Mononuclear cell (primary cell): ENCODE data around the gene ADGRG1. TPM values are rescaled to one million over a fixed set of nuclear protein-coding genes. Genes with fewer than 3 reads are reported as not detected.

Source experiments
- H3K27me3 ChIP-seq: 2 replicates; pipeline ENCODE4 v1.6.0; 2011; ENCODE audit warnings: low read length, control low read depth; ENCODE audit not compliant: insufficient read depth
- H3K4me1 ChIP-seq: 2 replicates; pipeline ENCODE4 v1.5.1; 2011; ENCODE audit warnings: mild to moderate bottlenecking, low read length, control low read depth; ENCODE audit not compliant: insufficient read depth
- H3K4me3 ChIP-seq: 2 replicates; pipeline ENCODE4 v1.5.1; 2011; ENCODE audit warnings: mild to moderate bottlenecking, low read length, moderate library complexity
- H3K9me3 ChIP-seq: 2 replicates; pipeline ENCODE4 v1.5.1; 2011; ENCODE audit warnings: low read depth, mild to moderate bottlenecking, control low read depth, low read length
- total RNA-seq: library from RNA; depleted of rRNA; stranded (reverse); fragments of >200 nt; gene quantifications from one replicate; pipeline ENCODE4 v1.2.3, GENCODE V29; 2012

The ADGRG1 gene
- total RNA-seq, 1 donor = 12.2 TPM

- H3K9me3 ChIP-seq = no peaks in the 10 kb centered on the region
- H3K27me3 ChIP-seq = peaks cover 10% of the 10 kb centered on the region
Measured at GRCh38 chr16:57634171-57634570, 5.7 kb downstream of the ADGRG1 start.

GRCh38 chr16:57635266-57636097 lies 7.1 kb downstream of the ADGRG1 start:
- Histone ChIP-seq H3K4me3 (no peak overlapping the region), H3K27me3 (peaks cover under 1% of the 10 kb centered on the region), H3K9me3 (no peaks in the 10 kb centered on the region), H3K4me1 (no peaks in the 10 kb centered on the region)

More at GRCh38 chr16:57634171-57634570, 5.7 kb downstream of the ADGRG1 start:
- no peak overlapping the region for H3K4me3 ChIP-seq
- H3K4me1 ChIP-seq = no peaks in the 10 kb centered on the region

- no peaks in the 10 kb centered on the region for H3K27me3 ChIP-seq
- H3K4me1 ChIP-seq = no peaks in the 10 kb centered on the region
- no peaks in the 10 kb centered on the region for H3K9me3 ChIP-seq
- no peak overlapping the region for H3K4me3 ChIP-seq
Measured at GRCh38 chr16:57636184-57636583, 7.8 kb downstream of the ADGRG1 start.

- Histone ChIP-seq H3K27me3 (no peaks in the 10 kb centered on the region), H3K4me3 (no peak overlapping the region), H3K9me3 (no peaks in the 10 kb centered on the region), H3K4me1 (no peaks in the 10 kb centered on the region)
Measured at GRCh38 chr16:57637020-57637419, 8.6 kb downstream of the ADGRG1 start.

- Histone ChIP-seq H3K4me1 (no peaks in the 10 kb centered on the region), H3K27me3 (no peaks in the 10 kb centered on the region), H3K9me3 (no peaks in the 10 kb centered on the region), H3K4me3 (no peak overlapping the region)
Measured at GRCh38 chr16:57637424-57637823, 9.0 kb downstream of the ADGRG1 start.

GRCh38 chr16:57637965-57638364 lies 9.5 kb downstream of the ADGRG1 start:
- no peak overlapping the region for H3K4me3 ChIP-seq
- no peaks in the 10 kb centered on the region for H3K9me3 ChIP-seq
- no peaks in the 10 kb centered on the region for H3K27me3 ChIP-seq
- H3K4me1 ChIP-seq = no peaks in the 10 kb centered on the region

- no peak overlapping the region for H3K4me3 ChIP-seq
- no peaks in the 10 kb centered on the region for H3K9me3 ChIP-seq
- H3K27me3 ChIP-seq = no peaks in the 10 kb centered on the region
- no peaks in the 10 kb centered on the region for H3K4me1 ChIP-seq
Measured at GRCh38 chr16:57638381-57638780, 10.0 kb downstream of the ADGRG1 start.

GRCh38 chr16:57639172-57639887 lies 10.9 kb downstream of the ADGRG1 start:
- Histone ChIP-seq H3K9me3 (no peaks in the 10 kb centered on the region), H3K4me3 (no peak overlapping the region), H3K27me3 (no peaks in the 10 kb centered on the region), H3K4me1 (no peaks in the 10 kb centered on the region)

- Histone ChIP-seq H3K27me3 (no peaks in the 10 kb centered on the region), H3K9me3 (no peaks in the 10 kb centered on the region), H3K4me1 (no peaks in the 10 kb centered on the region), H3K4me3 (no peak overlapping the region)
Measured at GRCh38 chr16:57640185-57640584, 11.8 kb downstream of the ADGRG1 start.

GRCh38 chr16:57640612-57641011 lies 12.2 kb downstream of the ADGRG1 start:
- H3K27me3 ChIP-seq = no peaks in the 10 kb centered on the region
- no peaks in the 10 kb centered on the region for H3K9me3 ChIP-seq
- H3K4me3 ChIP-seq = no peak overlapping the region
- H3K4me1 ChIP-seq = no peaks in the 10 kb centered on the region

GRCh38 chr16:57642160-57643135 lies 14.0 kb downstream of the ADGRG1 start:
- no peak overlapping the region for H3K4me3 ChIP-seq
- no peaks in the 10 kb centered on the region for H3K27me3 ChIP-seq
- no peaks in the 10 kb centered on the region for H3K9me3 ChIP-seq
- H3K4me1 ChIP-seq = peaks cover 5% of the 10 kb centered on the region

GRCh38 chr16:57643147-57643874 lies 14.9 kb downstream of the ADGRG1 start:
- H3K27me3 ChIP-seq = no peaks in the 10 kb centered on the region
- peaks cover 13% of the 10 kb centered on the region for H3K4me1 ChIP-seq
- no peak overlapping the region for H3K4me3 ChIP-seq
- no peaks in the 10 kb centered on the region for H3K9me3 ChIP-seq

GRCh38 chr16:57643910-57644309 lies 15.5 kb downstream of the ADGRG1 start:
- Histone ChIP-seq H3K4me3 (no peak overlapping the region), H3K27me3 (no peaks in the 10 kb centered on the region), H3K4me1 (peaks cover 19% of the 10 kb centered on the region), H3K9me3 (no peaks in the 10 kb centered on the region)

- Histone ChIP-seq H3K9me3 (no peaks in the 10 kb centered on the region), H3K27me3 (no peaks in the 10 kb centered on the region), H3K4me3 (no peak overlapping the region), H3K4me1 (peaks cover 25% of the 10 kb centered on the region)
Measured at GRCh38 chr16:57644383-57645014, 16.1 kb downstream of the ADGRG1 start.
